Measurements from ENCODE around the gene JAM3.

- TF ChIP-seq CTCF (IDR thresholded peaks at IDR 0.05) = no peak
- TF ChIP-seq MXI1 (IDR thresholded peaks at IDR 0.05; ENCODE audit: low read depth, low read length) = no peak
- no peak for TF ChIP-seq EZH2phosphoT487 (IDR thresholded peaks at IDR 0.05; ENCODE audit: borderline replicate concordance, low read depth)
- no peak for TF ChIP-seq EP300 (IDR thresholded peaks at IDR 0.05; ENCODE audit: borderline replicate concordance in 1 of 2, low read depth in 1 of 2, low read length in 1 of 2)
- TF ChIP-seq TEAD4 (IDR thresholded peaks at IDR 0.05; ENCODE audit: borderline replicate concordance, insufficient read depth) = no peak
Measured at GRCh38 chr11:134152696-134153095, 83.8 kb downstream of the JAM3 start.
